ENCODE data around the gene CPNE8. TPM values are rescaled to one million over a fixed set of nuclear protein-coding genes. Genes with fewer than 3 reads are reported as not detected.

CPNE8 gene
- total RNA-seq, 2 experiments from 2014 or later: 3.5 to 5.7 TPM

GRCh38 chr12:38648813-38649212 is 256.6 kb downstream of the CPNE8 start:
- H3K4me3 Mint-ChIP-seq: no peak overlapping the region
- CTCF ChIA-PET: no interaction called here

DNA sequence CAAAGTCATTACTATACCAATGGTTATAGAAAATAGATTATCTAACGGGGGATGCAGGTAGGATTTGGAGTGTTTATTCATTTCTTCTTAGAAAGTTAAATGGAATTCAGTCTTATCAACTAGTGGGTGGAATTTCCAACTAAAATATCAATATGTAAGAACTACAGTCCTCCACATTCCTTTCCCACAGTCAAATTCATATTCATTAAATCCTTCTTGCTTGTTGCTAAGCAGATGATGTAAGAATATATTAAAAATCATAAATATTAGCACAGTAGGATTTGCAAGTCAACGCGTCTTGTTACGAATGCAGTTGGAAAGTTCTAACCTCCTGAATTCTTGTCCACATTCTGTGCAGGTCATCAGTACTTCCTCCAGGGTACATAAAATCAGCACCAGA is 259.2 kb downstream of the CPNE8 start:
- no peaks in the 10 kb centered on the region for H3K27me3 Mint-ChIP-seq (ENCODE audit: low read depth)
- no peaks in the 10 kb centered on the region for H3K4me1 Mint-ChIP-seq (ENCODE audit: low read depth)
- CTCF ChIA-PET: no interaction called here
- H3K4me3 Mint-ChIP-seq: no peak overlapping the region
- no peaks in the 10 kb centered on the region for H3K9me3 Mint-ChIP-seq
- no peak for DNase-seq
- no peak overlapping the region for H3K27ac Mint-ChIP-seq
- H3K36me3 Mint-ChIP-seq (ENCODE audit: low read depth): peaks cover 1% of the 10 kb centered on the region
- intact Hi-C loops (cut with micrococcal nuclease): no loop called here

More at GRCh38 chr12:38648813-38649212, 256.6 kb downstream of the CPNE8 start:
- intact Hi-C loops (cut with micrococcal nuclease): no loop called here
- Mint-ChIP-seq H3K9me3 (no peaks in the 10 kb centered on the region), H3K27me3 (ENCODE audit: low read depth) (no peaks in the 10 kb centered on the region), H3K4me1 (ENCODE audit: low read depth) (no peaks in the 10 kb centered on the region), H3K27ac (no peak overlapping the region), H3K36me3 (ENCODE audit: low read depth) (no peaks in the 10 kb centered on the region)
- no peak for DNase-seq

DNA sequence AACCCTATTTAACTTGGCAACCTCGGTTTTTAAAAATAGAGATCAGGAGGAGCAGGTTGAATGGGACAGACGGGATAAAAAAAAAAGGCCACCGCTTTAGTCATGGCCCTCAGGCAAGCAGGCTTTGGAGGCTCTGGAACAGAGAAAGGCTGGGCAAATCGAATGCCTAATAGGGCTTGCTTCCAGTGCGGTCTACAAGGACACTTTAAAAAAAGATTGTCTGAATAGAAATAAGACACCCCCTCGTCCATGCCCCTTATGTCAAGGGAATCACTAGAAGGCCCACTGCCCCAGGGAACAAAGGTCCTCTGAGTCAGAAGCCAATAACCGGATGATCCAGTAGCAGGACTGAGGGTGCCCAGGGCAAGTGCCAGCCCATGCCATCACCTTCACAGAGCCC is 265.8 kb downstream of the CPNE8 start:
- Mint-ChIP-seq H3K4me3 (no peak overlapping the region), H3K27me3 (ENCODE audit: low read depth) (no peaks in the 10 kb centered on the region), H3K36me3 (ENCODE audit: low read depth) (peaks cover 1% of the 10 kb centered on the region), H3K27ac (no peak overlapping the region), H3K4me1 (ENCODE audit: low read depth) (no peaks in the 10 kb centered on the region), H3K9me3 (peaks cover 3% of the 10 kb centered on the region)
- CTCF ChIA-PET: no interaction called here
- DNase-seq: no peak
- intact Hi-C loops (cut with micrococcal nuclease): no loop called here

GRCh38 chr12:38638401-38638800 is 267.0 kb downstream of the CPNE8 start:
- H3K4me3 Mint-ChIP-seq: no peak overlapping the region
- H3K4me1 Mint-ChIP-seq (ENCODE audit: low read depth): no peaks in the 10 kb centered on the region
- no peak for DNase-seq
- H3K27ac Mint-ChIP-seq: no peak overlapping the region
- CTCF ChIA-PET: no interaction called here
- peaks cover 1% of the 10 kb centered on the region for H3K36me3 Mint-ChIP-seq (ENCODE audit: low read depth)
- peaks cover 3% of the 10 kb centered on the region for H3K9me3 Mint-ChIP-seq
- intact Hi-C loops (cut with micrococcal nuclease): no loop called here
- H3K27me3 Mint-ChIP-seq (ENCODE audit: low read depth): no peaks in the 10 kb centered on the region

GRCh38 chr12:38633511-38633910 is 271.9 kb downstream of the CPNE8 start:
- CTCF ChIA-PET: no interaction called here

DNA sequence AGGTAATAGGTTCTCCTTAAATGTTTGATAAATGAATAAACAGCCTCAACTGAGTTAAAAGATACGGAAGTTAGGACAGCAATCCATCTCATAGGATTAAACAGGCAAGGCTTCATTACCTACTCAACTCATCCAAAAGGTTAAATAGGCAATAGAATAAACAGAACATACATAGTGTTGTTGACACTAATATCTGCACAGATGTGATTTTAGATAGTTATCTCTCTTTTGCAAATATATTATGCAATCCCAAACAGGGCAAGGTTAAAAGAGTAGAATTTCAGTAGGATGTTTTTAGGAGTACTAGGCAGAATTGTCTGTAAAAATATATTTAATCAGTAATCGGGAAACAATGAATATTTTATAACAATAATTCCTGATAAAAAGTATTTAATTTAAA is 276.3 kb downstream of the CPNE8 start:
- Mint-ChIP-seq H3K4me1 (ENCODE audit: low read depth) (no peaks in the 10 kb centered on the region), H3K4me3 (no peak overlapping the region), H3K36me3 (ENCODE audit: low read depth) (no peaks in the 10 kb centered on the region), H3K9me3 (peaks cover 1% of the 10 kb centered on the region), H3K27me3 (ENCODE audit: low read depth) (no peaks in the 10 kb centered on the region), H3K27ac (no peak overlapping the region)
- CTCF ChIA-PET: no interaction called here
- intact Hi-C loops (cut with micrococcal nuclease): no loop called here
- DNase-seq: no peak

More at GRCh38 chr12:38633511-38633910, 271.9 kb downstream of the CPNE8 start:
- no peaks in the 10 kb centered on the region for H3K4me1 Mint-ChIP-seq (ENCODE audit: low read depth)
- peaks cover 5% of the 10 kb centered on the region for H3K9me3 Mint-ChIP-seq
- no peak overlapping the region for H3K4me3 Mint-ChIP-seq
- intact Hi-C loops (cut with micrococcal nuclease): no loop called here
- no peaks in the 10 kb centered on the region for H3K27me3 Mint-ChIP-seq (ENCODE audit: low read depth)
- no peak for DNase-seq
- H3K27ac Mint-ChIP-seq: no peak overlapping the region
- H3K36me3 Mint-ChIP-seq (ENCODE audit: low read depth): no peaks in the 10 kb centered on the region

GRCh38 chr12:38628288-38628687 is 277.1 kb downstream of the CPNE8 start:
- CTCF ChIA-PET: interaction anchor here (0.6 kb wide), 1 partner anchor 13 kb away, joined by 3 read pairs; no protein-coding TSS in a partner anchor
- DNase-seq: no peak
- no peaks in the 10 kb centered on the region for H3K27me3 Mint-ChIP-seq (ENCODE audit: low read depth)

DNA sequence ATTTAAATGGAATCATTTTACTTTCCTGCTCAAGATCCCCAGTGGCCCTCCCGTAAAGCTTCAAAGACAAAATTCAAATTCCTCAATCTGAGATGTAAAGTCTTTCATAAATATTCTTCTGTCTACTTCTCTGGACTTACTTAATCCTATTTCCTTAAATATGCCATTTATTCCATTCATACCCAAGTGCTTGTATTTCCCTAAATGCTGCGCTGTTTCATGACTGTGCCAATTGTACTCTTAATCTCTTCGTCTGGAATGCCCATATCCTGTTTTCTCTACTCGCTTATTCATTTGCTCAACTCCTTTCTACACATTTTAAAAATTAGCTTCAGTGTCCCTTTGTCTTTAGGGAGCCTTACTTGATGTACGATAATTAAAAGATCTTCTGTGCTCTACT is 280.1 kb downstream of the CPNE8 start:
- H3K27ac Mint-ChIP-seq: no peak overlapping the region
- H3K4me3 Mint-ChIP-seq: no peak overlapping the region
- CTCF ChIA-PET: no interaction called here
- H3K27me3 Mint-ChIP-seq (ENCODE audit: low read depth): no peaks in the 10 kb centered on the region
- no peaks in the 10 kb centered on the region for H3K4me1 Mint-ChIP-seq (ENCODE audit: low read depth)
- intact Hi-C loops (cut with micrococcal nuclease): no loop called here
- no peak for DNase-seq
- H3K9me3 Mint-ChIP-seq: peaks cover 1% of the 10 kb centered on the region
- H3K36me3 Mint-ChIP-seq (ENCODE audit: low read depth): no peaks in the 10 kb centered on the region

More at GRCh38 chr12:38628288-38628687, 277.1 kb downstream of the CPNE8 start:
- Mint-ChIP-seq H3K4me3 (no peak overlapping the region), H3K27ac (no peak overlapping the region), H3K36me3 (ENCODE audit: low read depth) (no peaks in the 10 kb centered on the region), H3K9me3 (peaks cover 1% of the 10 kb centered on the region), H3K4me1 (ENCODE audit: low read depth) (no peaks in the 10 kb centered on the region)
- intact Hi-C loops (cut with micrococcal nuclease): no loop called here

DNA sequence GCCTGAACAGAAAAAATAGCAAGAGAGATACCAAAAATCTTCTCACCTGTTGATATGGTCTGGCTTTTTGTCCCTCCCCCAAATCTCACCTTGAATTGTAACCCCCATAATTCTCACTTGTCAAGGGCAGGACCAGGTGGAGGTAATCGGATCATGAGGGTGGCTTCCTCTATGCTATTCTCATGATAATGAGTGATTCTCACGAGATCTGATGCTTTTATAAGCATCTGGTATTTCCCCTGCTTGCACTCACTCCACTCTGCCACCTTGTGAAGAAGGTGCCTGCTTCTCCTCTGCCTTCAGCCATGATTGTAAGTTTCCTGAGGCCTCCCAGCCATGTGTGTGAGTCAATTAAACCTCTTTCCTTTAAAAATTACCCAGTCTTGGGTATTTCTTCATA is 291.2 kb downstream of the CPNE8 start:
- Mint-ChIP-seq H3K27me3 (ENCODE audit: low read depth) (no peaks in the 10 kb centered on the region), H3K9me3 (peaks cover 3% of the 10 kb centered on the region), H3K4me3 (no peak overlapping the region), H3K4me1 (ENCODE audit: low read depth) (no peaks in the 10 kb centered on the region), H3K36me3 (ENCODE audit: low read depth) (no peaks in the 10 kb centered on the region), H3K27ac (no peak overlapping the region)
- intact Hi-C loops (cut with micrococcal nuclease): no loop called here
- CTCF ChIA-PET: no interaction called here
- no peak for DNase-seq

DNA sequence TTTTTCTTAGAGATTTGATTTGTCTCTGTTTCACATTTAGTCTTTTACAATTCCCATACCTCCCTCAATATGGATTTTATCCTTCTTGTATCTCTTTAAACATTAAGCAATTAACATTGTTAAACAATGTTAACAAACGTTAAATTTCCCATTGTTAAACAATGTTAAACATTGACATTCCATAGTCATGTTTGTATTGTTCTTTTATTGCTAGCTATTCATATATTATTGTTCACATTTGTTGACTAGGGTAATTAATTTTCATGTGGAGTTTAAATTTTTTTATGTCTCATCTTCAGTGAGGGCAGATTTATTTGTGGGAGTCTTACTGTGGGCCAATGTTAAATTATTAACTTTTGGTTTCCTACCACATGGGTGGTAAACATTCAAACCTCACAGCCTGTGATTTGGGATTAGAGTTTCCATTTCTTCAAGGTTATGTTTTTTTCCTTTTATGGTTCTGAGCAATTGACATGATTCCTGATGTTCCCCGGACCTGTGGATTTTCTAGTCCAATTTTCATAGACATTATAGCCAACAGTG is 294.5 kb downstream of the CPNE8 start:
- CTCF ChIA-PET: no interaction called here
- Mint-ChIP-seq H3K9me3 (peaks cover 6% of the 10 kb centered on the region), H3K27ac (no peak overlapping the region), H3K36me3 (ENCODE audit: low read depth) (no peaks in the 10 kb centered on the region), H3K4me3 (no peak overlapping the region), H3K27me3 (ENCODE audit: low read depth) (no peaks in the 10 kb centered on the region), H3K4me1 (ENCODE audit: low read depth) (no peaks in the 10 kb centered on the region)
- DNase-seq: no peak
- intact Hi-C loops (cut with micrococcal nuclease): no loop called here

DNA sequence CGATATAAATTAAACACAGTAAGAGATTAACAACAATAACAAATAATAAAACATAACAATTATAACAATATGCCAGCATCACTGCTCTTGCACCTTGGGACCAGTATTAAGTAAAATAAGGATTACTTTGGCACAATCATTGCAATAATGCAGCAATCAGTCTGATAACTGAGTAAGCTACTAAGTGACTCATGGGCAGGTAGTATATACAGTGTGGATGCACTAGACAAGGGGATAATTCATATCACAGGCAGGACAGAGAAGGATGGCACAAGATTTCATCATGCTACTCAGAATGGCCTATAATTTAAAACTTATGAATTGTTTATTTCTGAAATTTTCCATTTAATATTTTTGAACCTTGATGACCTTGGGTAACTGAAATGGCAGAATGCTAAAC is 298.1 kb downstream of the CPNE8 start:
- no peak overlapping the region for H3K4me3 Mint-ChIP-seq

More for the DNA sequence above, 298.1 kb downstream of the CPNE8 start:
- H3K27me3 Mint-ChIP-seq (ENCODE audit: low read depth): no peaks in the 10 kb centered on the region
- no peak for DNase-seq
- no peaks in the 10 kb centered on the region for H3K4me1 Mint-ChIP-seq (ENCODE audit: low read depth)
- peaks cover 5% of the 10 kb centered on the region for H3K9me3 Mint-ChIP-seq
- H3K36me3 Mint-ChIP-seq (ENCODE audit: low read depth): no peaks in the 10 kb centered on the region
- no peak overlapping the region for H3K27ac Mint-ChIP-seq
- CTCF ChIA-PET: no interaction called here
- intact Hi-C loops (cut with micrococcal nuclease): no loop called here

All from activated naive CD4-positive, alpha-beta T cell treated with anti-CD3 and anti-CD28 coated beads for 36 hours (primary cell).